Hindlimb muscle (tissue), 1 donor: Measurements from ENCODE around the gene NFKBIA. TPM values are rescaled to one million over a fixed set of nuclear protein-coding genes. Genes with fewer than 3 reads are reported as not detected.
"Not testable (repeated sequence)": the region's sequence is repeated elsewhere in the genome, so short reads cannot be mapped to it uniquely, and the experiment has no call there.

ENCODE experiments used
- DNase-seq: peaks from one replicate; pipeline ENCODE4 v3.0.0-alpha.2; 2013
- polyA plus RNA-seq: library from polyadenylated mRNA; unstranded; fragments of 120-200 nt; gene quantifications from one replicate; pipeline ENCODE4 v1.2.1, GENCODE V29; 2013; ENCODE audit not compliant: insufficient read length

The NFKBIA gene
- polyA plus RNA-seq, 1 donor: 41.4 TPM

DNA sequence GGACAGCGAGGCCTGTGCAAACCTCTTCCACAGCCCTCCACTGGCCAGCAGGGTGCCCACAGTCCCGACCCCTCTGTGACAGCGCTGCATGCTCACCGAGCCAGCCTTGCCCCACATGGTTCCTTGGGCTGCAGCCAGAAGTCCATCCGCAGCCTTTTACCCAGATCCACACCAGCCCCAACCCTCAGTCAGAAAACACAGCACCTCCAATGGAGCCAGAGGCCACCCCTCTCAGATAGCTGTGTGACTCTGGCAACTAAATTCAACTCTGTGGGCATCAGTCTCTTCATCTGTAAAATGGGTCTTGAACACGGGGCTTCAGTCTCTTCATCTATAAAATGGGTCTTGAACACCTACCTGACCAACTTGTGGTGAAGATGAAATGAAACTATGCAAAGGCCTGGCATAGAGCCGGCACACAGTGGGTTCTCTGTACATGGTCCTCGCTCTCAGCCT is 38.0 kb downstream of the NFKBIA start:
- no peak for DNase-seq

DNA sequence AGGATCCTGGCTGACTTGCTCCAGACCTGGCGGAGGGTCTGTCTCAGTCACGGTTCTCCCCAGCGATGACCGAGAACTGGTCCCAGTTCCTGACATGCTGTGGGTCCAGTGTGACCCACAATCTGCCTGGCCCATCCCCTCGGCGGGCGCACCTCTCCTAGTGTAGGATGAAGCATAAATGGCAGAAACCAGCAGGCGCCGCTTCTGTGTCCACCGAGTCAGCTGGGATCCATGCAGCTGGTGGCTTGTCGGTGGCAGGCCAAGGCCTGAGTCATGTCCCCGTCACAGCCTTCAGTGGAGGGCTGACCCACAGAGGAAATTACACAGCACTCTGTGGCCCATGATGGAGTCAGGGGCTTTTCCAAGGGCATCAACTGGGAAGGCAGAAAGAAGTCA is 38.5 kb downstream of the NFKBIA start:
- no peak for DNase-seq

DNA sequence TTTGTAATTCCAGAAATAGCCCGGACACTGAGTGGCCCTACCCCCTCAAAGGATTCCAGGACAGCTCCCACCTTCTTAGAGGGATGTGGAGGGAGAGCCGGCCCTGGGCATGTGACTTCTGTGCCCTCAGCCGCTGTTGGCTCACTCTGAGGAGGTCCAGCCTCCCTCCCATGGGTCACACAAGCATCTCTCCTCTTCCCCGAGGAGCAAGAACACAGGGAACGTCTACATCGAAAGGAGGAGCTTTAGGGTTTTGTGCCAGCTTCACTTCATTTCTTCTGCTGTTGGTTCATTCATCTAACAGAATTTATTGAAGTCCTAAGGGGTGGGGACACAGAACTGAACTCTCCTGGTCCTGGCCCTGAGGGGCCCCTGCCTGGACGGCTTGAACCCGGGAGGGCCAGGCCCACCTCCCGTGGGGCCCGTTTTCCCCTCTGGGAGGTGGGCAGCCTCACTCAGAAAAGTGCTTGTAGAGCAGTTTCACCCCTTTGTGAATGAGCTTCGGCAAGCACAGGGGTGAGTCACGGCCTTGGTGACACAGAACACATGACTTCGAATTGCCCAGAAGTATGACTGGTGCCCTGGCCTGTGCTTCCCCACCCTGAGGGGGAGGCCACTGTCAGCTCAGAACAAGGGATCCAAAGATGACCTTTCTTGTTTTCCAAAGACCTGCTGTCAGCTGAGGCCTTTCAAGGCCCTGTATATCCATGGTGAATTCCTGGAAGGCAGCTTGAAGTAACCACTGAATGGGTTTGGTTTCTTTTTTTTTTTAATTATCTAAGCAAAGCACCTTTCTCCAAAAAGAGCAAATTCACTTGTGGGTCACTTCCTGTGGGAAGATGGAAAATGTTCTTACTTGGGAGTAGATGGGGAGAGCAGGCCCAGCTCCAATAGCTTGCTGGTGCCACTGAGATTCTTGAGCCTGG is 39.2 kb downstream of the NFKBIA start:
- DNase-seq: no peak

DNA sequence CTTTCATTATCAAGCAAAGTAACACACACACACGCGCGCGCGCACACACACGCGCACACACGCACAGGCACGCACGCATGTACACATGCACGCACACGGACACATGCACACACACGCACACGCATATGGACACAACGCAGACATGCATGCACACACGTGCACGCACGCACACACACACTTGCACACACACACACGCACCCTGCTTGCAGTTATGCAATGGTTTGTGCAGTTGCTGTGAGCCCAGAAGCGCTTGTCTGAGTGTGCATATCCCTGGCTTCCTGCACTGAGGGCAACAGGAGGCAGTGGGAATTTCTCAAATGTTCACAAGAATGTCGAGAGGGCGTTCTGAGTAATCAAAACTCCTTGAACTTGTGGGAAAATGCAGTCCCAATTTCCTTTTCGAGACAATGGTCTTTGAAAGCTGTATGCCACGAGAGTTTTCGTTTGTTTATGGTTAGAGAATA is 41.6 kb downstream of the NFKBIA start:
- no peak for DNase-seq

DNA sequence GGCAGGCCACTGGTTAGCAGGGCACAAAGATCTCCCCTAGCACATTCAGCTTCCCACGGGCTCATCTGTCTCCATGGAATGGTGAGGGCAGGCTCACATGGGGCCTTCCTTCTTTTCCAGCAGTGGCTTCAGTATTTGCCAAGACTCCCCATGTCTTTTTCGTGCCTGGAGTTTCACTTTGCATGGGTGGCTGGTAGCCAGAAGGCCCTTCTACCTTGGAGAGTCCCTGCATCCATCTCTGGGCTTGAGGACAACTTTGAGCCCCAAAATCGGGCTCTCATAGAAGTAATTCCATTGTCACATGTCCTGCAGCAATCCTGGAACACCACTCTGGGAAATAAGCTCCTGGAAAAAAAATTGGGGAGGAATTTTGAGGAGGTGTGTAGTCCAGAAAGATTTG is 42.1 kb downstream of the NFKBIA start:
- no peak for DNase-seq

DNA sequence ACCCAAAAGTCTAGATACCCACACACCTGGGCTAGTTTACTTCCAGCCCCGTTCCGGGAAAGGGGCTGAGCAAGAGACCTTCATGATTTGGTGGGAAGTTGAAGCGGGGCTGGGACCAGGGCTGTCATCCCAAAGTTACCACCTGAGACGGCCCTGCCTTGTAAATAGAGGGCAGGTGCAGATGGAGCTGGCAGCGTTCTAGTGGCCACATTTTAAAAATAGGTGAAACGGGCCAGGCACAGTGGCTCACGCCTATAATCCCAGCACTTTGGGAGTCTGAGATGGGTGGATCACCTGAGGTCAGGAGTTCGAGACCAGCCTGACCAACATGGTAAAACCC is 43.4 kb downstream of the NFKBIA start:
- no peak for DNase-seq

DNA sequence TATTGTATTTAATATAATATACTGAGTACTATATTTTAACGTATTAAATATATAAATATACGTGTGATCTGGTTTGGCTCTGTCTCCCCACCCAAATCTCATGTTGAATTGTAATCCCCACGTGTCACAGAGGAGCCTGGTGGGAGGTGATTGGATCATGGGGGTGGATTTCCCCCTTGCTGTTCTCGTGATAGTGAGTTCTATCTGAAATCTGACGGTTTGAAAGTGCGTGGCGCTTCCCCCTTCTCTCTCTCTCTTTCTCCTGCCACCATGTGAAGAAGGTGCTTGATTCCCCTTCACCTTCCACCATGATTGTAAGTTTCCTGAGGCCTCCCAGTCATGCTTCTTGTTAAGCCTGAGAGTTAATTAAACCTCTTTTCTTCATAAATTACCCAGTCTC is 44.9 kb downstream of the NFKBIA start:
- not testable (repeated sequence) for DNase-seq

DNA sequence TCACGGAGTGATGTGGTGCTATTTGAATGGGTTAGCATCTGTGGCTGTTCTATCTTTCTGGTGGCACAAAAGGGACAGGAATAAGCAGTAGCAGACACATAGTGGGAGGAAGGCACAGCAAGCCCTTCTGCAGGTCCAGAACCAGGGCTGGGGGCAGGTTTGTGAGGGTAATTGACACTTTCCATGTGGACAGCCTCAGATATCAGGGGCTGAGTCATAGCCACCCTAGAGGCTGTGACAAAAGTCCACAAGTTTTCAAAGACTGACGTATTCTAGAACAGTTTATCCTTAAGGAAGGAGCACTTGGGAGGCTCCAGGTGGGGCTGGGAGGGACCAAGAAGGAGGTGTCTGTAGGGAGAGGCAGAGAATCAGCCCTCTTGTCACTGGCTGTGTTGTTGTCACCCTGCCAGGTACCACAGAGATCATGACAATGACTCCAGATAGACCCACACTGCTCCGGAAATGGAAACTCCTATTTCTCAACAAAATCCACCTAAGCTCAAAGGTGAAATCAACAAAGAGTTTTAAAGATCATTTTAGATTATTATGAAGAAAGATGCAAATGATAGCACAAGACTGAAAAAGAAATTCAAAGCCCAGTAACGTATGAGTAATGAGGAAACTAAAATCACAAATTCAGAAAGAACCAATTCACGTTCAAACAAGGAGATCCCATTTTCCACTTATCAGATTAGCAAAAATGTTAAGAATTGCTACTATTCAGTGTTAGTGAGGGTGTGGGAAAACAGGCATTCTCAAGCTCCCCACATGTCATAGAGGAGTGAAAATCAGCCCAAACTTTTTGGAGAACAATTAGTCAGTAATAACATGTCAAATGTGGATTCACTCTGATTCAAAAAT is 48.3 kb downstream of the NFKBIA start:
- DNase-seq: no peak

DNA sequence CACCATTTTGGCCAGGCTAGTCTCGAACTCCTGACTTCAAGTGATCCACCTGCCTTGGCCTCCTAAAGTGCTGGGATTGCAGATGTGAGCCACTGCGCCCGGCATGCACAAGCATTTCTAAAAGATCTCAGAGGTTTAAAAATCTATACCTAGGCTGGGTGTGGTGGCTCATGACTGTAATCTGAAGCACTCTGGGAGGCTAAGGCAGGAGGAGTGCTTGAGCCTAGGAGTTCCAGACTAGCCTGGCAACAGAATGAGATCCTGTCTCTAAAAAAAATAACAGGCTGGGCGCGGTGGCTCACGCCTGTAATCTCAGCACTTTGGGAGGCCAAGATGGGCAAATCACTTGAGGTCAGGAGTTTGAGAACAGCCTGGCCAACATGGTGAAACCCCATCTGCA is 49.3 kb downstream of the NFKBIA start:
- not testable (repeated sequence) for DNase-seq

DNA sequence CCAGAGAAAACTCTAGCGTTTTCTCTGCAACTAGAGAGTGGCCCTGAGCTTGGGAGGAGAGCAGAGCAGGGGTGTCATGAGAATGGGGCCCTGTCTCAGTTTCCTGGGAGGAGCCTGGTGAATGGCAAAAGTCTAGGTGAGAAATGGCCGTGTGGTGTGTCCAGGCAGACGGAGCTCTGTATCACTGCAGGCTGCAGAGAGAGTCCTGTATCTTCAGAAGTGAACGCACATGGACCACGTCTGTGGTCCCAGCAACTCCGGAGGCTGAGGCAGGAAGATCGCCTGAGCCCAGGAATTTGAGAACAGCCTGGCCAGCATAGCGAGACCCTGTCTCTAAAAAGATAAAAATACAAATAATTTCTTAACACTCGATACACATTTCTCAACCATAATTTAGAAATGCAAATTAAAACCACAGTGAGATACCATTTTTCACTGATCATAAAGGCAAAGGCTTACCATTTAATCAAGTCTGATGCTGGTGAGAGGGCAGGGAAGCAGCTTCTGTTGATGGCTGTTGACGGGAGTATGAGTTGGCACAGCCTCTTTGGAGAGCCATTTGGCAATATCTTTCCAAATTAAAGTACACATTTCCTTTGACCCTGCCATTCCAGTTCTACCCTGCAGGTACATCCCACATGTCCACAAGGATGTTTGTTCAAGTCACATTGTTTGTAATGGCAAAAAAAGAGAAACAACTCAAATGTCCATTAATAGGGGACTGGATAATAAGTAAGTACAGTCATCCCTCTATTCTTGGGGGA is 51.0 kb downstream of the NFKBIA start:
- DNase-seq: no peak

DNA sequence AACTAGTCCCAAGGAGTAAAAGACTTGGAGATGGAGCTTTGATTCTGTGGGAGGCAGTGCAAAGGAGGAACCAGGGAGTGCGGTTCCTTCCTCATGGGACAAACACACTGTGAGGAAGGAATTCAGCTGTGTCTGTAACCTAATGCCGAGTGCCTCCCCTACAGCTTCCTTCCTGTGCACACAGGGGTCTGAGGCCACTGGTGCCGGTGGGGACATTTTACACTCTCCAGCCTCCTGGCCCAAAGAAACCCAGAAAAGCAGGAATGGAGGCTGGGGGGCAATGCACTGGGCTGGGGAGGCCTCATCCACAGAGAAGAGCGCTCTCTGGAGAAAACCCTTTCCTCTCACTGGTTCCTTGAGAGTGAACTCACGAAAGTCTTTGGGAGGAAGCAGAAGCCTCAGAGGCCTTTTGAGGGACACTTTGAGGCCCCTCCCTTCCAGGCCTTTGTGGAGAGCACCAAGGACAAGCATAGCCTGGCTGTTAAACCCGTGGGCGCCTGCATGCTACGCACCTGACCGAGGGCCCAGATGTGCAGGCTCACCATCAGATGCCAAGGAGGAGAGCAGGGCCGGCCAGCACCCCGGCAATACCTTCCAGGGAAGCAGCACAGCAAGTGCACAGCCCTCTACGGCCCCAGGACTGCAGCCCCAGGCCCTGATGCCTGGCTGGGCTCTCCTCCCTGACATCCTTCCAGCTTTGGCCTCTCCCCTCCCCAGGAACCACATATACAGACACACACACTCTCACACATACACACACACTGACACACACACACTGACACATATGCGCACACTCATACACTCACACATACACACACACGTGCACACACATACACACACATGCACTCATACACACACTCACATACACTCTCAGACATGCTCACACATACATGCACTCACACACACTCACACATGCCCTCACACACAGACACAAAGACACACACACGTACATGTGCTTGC is 52.0 kb downstream of the NFKBIA start:
- DNase-seq: no peak

DNA sequence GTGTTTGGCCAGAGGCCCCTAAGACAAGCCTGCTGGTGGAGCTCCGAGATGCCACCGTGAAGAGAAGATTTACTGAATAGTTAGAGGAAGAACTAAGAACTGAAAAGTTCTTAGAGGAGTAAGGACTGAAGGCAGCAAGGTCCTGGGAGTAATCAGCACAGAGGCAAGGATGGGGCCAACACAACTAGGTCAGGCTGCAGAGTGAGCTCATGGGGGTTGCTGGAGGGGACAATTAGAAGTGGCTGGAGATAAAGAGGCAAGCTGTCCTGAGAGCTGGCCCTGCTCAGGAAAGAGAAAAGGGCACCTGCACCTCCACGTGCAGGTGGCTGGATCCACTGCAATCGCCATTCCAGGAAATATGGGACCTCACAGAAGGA is 52.7 kb downstream of the NFKBIA start:
- no peak for DNase-seq

Other genes with a start within 250 kb of the NFKBIA start
- gene PSMA6, start 112.4 kb downstream of the NFKBIA start, polyA plus RNA-seq: 188 TPM
- gene INSM2, start 129.4 kb upstream of the NFKBIA start, polyA plus RNA-seq: not detected